DMS 273 (cell line): Measurements from ENCODE around the gene RBP2.

Experiments used
- DNase-seq: peaks from one replicate; lab custom pipeline; 2025; ENCODE audit not compliant: unreplicated experiment; lab: John Stamatoyannopoulos, UW

Gene RBP2

DNA sequence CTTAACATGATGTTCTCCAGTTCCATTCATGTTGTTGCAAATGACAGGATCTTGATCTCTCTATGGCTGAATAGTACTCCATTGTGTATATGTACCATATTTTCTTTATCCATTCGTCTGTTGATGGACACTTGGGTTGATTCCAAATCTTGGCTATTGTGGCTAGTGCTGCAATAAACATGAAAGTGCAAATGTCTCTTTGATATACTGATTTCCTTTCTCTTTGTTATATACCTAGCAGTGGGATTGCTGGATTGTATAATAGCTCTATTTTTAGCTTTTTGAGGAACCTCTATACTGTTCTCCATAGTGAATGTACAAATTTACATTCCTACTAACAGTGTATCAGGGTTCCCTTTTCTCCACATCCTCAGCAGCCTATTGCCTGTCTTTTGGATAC lies 5.9 kb upstream of the RBP2 start:
- no peak for DNase-seq

DNA sequence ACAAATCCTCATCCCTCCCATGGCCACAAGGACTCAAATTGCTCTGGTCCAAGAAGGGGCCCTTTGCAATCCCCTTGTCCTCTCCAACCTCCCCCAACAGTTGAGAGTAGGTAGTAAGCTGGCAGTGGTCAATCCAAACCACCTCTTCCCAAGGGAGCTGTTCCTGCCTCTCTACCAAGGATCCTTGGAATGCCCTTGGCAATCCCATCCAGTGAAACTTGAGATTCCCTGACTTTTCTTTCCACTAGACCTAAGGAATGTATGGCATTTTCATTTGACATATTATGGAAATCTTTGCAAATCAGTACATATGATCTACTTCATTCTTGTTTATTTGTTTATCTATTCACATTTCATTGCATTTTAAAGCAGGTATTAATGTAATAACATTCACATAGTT lies 4.8 kb upstream of the RBP2 start:
- no peak for DNase-seq

DNA sequence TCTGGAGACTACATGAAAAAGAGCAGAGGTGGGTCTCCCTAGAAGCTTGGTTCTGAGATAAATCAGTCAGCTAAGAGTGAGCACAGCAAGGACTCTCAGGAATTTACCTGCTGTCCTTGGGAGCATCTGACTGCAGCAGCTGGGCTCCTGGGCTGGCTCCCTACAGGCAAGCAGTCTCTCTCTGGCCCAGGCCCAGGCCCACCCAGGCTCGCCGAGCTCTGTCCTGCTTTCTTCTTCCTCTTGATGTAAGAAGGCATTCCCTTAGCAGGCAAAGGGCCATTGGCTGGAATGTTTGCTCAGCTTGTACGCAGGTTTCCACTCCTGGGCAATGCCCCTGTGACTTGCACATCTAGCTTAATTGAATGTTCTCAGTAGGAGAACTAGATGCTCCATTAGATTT lies 4.3 kb upstream of the RBP2 start:
- no peak for DNase-seq

DNA sequence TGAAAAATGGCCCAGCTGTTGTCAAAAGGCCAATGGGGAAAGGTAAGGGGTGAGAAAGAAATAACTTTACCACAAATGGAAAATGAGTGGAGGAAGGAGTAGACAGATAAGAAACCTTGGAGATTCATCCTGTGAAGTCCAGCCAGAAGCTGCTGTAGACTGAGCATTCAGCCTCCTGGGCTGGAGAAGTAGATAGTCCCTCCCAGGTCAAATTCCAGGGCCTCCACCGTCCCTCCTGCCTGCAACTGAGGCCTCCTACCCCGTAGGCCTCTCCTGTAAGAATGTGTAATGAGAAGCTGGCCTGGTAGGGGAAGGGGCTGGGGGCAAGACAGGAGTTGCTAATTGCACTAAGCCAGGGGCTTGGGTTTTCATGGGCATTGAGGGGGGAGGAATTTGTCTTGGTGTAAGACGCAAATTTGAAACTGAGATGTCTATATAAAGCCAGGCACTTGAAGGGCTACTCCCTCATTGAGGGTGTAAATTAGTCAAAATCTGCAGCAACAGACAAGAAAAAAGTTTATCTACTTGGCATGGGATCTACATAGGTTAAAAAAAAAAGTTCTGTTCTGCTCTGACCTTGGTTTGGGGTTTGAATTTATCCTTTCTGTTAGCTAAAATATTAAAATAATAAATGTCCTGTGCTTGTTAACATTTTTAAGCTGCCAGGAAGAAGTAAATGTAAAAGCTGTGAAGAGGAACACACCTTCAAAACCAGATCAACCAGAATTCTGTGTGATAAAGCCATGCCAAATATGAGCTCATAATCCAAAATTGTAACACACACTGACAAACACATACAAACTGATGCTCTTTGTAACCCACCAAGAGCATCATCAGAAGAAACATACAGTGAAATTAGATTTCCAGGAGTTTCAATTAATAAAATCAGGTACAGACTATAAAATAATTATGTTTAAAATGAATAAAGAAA lies 1.7 kb upstream of the RBP2 start:
- DNase-seq, result no peak

DNA sequence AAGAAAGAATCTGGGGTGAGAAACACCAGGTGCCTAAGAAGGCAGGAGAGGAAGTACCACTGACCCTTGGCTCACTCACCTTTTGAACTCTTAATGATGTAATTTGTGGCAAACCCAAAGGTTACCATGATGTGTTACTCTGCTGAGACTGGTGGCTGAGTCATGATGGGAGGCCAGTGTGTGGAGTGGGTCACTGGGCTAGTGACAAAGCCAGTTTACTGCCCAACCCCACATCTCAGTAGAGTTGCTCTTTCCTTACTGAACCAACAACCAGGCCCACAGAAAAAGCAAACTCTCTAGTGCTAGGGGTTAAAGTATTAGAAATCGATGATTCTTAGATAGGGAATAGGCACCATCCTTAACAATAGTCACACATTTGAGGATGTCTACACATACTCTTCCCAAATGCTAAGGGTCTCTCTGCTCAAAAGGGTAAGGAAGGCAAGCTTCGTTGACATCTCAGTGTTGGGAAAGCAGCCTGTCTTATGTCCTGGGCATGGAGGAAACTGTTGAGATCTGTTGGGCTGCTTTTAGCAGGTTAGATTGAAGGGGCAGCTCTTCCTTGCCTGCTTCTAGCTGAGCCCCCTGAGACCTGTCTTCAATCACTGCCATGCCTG lies 3.1 kb downstream of the RBP2 start:
- DNase-seq, result no peak

DNA sequence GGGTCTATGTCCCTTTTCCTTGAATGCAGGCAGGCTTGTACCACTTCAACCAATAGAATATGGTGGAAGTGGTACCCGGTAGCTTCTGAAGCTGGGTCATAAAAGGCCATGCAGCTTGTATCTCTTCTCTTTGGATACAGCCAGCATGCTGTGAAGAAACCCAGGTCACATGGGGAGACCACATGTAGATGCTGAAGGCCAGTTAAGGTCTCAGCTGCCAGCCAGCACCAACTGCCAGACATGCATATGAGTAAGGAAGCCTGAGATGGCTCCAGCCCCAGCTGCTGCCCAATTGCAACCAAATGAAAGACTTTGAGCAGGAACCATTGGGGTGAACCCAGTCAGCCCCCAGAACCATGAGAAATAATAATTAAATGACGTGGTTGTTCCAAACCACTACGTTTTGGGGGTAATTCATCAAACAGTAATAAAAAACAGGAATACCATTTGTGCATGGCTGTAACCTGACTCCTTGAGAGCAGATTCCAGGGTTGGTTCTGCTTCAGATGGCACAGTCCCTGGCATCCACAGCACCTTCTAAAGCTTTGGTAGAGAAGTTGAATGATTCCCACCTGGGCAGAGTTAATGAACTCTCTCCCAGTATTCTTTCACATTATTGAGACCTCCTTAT lies 3.8 kb downstream of the RBP2 start:
- peak; percentile 86 for DNase-seq

DNA sequence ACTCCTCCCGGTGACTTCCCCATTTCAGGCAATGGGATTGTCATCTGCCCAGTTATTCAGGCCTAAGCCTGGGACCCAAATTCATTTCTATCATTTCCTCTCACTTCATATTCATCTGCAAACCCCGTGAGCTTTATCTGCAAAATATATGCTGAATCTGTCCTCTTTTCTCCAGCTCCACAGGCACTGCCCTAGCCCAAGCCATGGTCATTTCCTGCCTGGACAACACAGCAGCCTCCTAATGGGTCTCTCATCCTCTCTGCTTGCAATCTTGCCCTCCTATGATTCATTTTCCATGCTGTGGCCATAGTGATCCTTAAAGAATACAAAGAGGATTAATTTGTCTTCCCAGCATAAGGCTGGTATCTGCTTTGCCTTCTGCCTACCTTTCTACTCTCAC lies 6.1 kb downstream of the RBP2 start:
- DNase-seq, result no peak

DNA sequence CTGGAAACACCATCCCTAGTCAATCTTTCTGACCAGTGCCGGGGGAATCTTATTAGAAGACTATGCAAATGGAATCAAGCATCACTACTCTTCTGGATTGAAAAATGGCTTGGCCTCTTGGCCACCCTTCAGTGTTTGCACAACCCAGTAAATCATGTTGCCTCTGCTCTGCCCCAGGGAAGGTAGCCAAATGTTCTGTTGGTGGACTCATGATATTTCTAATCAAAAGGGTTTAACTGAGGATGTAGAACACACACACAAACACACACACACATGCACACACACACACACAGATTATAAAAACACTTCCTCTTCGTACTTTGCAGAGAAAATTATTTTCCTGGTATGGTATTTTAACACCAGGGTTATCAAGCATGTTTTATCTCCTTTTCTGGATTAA lies 7.9 kb downstream of the RBP2 start:
- no peak for DNase-seq

DNA sequence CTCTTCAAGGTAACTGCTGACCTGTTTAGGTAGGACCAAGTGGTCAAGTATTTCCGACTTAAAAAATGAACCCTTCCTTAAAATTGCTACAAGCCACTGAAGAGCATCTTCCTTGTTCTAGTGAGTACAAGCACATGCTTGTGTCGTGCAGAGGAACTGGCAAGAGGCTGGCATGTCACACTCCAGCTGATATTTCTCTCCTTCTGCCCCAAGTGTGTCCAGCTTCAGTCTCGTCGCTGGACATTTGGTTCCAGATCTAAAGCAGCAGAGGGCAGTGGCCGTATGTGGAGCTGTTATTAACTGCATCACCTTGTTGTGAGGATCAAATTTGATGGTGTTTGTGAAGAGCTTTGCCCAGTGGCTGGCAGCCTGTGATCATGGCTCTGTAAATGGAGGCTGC lies 10.0 kb downstream of the RBP2 start:
- no peak for DNase-seq

DNA sequence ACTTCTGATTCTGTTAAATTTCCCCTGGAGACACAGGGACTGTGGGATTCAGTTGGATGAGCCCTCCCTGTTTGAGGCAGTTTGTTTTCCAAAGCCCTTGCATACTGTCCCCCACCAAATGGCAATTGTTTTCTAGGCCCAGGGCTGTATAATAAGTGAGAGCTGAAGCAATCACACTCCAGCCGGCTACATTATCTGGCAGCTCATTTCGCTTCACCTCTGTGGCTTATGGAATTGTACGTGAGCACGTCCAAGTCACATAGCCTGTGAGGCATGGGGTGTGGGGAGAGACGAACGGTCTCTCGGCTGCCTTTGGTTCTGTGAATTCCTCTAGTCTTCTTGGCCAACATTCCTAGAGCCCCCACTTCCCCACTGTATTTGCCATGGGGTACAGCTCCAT lies 10.7 kb downstream of the RBP2 start:
- DNase-seq, result no peak

DNA sequence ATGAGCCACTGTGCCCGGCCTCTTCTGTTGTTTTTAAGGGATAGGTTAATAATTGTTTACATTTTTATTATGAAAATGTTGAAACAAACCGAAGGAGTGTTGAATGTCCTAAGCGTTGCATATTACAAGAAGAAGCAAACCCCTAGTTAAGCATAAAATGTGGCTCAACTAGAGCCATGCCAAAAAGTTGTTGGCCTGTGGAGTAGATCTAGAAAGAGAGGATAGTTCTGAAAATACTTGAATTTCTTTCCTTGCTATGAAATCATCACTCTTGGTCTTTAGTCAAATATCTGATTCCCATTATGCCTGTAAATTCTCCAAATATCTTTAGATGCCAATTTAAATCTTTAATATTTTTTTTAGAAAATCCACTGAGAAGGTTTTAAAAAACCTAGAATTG lies 12.8 kb downstream of the RBP2 start:
- DNase-seq, result no peak

DNA sequence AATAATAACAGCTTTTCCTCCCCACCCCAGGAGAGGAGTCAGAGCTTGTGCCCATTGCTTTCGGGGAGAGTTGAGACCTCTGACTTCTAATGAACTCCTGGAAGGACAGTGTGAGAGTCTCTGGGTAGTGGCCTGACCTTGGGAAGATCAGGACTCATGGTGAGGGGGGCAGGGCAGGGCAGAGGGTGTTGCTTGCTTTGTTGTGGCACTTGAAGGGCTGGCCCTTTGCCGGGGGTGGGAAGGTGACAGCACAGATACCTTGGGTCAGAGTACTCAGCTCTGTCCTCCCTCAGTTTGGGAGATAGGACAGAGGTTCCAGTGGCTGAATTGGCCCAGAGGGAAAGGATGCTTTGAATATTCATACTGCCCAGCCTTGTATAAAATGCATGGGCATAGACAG lies 15.8 kb downstream of the RBP2 start:
- no peak for DNase-seq

DNA sequence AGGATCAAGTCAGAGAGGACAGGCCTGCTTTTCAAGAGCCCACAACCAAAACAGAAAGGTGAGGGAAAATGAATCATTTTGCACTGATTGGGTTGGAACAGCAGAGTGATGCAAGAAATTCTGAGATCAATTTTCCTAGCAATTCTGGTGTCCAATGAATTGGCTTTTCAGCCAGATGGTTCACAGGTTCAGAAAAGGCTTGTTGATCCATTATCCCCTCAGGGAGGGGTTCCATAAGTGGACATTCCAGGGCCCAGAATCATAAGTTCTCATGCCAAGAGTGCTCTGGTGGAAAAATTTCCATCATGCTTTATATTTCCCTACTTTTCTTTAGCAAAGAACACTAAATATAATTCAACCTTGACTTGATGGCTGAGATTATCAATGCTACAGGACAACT lies 16.2 kb downstream of the RBP2 start:
- no peak for DNase-seq

DNA sequence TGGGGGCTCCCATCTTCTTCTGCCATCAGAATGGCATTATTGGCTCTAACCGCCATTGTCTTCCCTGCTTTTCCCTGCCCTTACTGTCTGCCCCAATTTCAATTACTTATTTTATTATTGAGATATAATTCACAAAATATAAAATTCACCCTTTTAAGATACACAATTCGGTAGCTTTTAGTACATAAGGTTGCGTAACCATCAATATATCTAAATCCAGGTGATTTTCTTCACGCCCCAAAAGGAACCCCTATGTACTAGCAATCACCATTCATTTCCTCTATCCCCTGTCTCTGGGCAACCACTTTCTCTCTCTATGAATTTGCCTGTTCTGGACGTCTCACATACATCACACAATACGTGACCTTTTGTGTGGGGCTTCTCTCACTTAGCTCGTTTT lies 18.0 kb downstream of the RBP2 start:
- no peak for DNase-seq

DNA sequence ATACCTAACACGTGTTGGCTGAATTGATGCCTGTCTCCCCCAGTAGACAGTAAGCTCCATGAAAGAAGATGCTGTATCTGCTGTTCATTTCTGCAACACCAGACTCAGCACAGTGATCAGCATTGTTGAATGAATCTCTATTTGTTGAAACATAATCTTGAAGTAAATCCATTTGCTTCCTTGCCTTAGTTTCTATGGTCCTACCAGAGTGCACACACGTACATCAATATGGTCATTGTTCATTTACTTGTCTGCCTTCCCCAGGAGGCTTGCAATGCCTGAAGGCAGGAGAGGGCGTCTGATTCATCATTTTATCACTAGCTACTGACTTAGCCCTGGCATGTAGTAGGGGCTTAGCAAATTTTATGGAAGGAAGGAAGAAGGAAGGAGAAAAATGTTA lies 19.2 kb downstream of the RBP2 start:
- no peak for DNase-seq

DNA sequence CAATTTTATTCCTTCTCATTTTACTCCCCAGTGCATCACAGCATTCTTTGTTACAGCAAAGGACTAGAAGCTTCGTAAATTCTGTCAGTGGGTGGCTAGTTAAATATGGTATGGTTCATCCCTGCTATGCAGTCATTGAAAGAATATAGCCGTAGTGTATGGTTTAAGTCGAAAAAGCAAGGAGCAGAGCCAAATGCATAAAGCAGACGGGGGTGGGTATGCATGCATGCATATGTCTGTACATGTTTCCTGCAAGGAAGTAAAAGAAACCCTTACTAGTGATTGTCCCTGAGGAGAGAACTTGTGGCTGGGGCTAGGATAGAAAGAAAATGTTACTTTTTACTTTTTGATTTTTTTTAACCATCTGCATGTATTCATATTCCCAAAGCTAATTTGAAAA lies 19.9 kb downstream of the RBP2 start:
- DNase-seq, result peak; percentile 47

DNA sequence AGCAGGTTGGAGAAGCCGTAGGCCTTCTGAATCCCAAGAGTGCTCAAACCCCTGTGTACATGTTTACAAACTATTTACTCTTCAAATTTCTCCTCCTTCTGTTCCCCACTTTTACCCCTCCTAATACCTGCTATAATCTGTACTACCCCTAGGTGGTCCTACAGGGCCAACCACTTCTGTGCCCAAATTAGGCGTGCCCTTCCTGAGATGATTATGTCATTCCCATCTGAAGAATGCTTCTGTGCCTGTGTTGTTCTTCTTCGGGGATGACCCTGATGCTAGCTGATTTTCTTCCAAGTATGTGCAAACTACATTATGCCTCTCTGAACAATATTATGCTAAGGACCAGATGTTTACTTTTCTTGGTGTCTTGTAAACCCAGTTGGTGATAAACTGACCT lies 20.5 kb downstream of the RBP2 start:
- peak; percentile 99 for DNase-seq

DNA sequence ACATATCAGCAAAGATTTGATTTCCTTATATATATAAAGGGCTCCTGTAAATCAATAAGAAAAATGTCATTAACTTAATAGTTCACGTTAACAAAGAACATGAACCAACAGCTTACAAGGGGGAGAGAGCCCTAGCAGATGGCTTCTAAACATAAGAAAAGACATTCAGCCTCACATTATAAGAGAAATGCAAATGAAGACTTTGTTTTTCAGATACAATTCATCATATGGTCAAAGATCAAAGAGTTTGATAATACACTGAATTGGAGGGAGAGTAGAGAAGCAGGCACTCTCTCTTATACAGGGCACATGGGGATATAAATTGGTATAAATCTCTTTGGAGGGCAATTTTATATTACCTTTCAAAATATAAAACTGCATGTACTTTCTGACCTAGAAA lies 21.1 kb downstream of the RBP2 start:
- peak; percentile 87 for DNase-seq

DNA sequence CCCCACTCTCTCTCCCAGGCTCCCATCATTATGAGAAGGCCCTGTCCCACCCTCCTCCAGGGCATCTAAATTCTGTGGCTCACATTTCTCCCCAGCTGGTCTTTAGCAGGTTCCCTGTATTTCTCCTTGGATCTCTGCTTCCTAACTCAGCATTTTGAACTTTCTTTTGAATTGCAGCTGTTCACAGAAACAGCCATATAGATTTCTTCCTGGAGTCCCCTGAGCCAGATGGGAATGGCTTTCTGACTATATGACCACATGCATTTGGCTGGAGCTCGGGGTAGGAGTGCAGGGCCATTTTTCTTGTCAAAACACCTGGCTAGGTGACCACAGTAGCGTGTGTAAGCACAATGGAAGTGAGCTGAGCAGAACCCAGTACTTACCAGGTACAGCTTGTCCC lies 22.0 kb downstream of the RBP2 start:
- peak; percentile 65 for DNase-seq

DNA sequence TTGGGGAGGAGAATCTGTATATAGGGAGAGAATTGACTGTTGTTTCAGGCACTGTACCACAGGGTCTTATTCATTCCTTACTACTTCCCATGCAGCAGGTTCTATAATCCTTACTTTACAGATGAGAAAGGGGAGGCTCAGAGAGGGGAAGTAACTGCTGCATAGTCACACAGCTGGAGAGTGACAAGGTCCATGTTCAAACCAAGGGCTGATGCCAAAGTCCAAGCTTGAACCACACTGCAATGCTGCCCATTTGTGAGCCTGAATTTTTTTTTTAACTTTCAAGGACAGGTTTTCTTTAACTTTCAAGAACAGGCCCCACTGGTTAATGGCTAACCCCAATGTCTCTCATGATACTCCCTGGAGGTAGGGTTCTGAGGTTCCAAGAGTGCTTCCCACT lies 26.2 kb downstream of the RBP2 start:
- DNase-seq, result no peak

DNA sequence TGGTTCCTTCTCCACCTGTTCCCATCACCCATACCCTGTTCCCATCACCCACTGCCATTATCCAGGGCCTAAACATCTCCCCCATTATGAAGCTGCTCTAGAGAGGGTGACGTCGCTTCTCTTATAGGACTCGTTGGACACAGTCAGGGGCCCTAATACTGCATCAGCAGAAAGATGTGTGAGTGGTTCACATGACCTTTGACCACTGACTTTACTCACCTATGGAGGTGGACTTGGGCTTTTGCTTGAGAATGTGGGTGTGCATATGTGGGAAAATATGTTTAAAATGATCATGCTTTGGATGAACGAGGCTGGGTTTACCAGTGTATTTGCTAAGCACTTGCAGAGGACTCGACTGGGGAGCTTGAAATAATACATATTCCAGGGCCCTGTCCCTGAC lies 26.8 kb downstream of the RBP2 start:
- no peak for DNase-seq

DNA sequence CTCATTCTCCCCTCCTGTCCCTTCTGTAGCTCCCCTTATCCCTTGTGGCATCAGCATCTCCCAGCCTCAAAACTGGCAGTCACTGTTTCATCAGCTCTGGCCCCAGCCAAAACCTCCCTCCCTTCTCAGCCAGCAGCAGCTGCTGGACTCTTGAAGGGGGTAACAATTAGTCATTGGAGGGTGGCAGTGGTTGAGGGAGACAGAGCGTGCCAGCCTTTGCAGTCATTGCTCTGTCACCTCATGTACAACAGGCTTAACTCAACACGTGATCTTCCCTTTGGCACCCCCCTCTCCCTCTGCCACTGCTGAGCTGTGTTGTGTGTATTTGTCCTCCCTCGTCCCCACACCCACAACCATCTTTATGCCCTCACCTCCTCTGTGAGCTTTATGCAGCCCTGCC lies 28.2 kb downstream of the RBP2 start:
- peak; percentile 64 for DNase-seq
